NCI-H146 treated with DMSO at 0.1 percent for 48 hours (cell line): ENCODE data around the gene RAD50.
"Not testable (repeated sequence)": the region's sequence is repeated elsewhere in the genome, so short reads cannot be mapped to it uniquely, and the experiment has no call there.

Experiments used
- DNase-seq: peaks from one replicate; lab custom pipeline; 2025; ENCODE audit not compliant: unreplicated experiment; lab: John Stamatoyannopoulos, UW

The RAD50 gene

DNA sequence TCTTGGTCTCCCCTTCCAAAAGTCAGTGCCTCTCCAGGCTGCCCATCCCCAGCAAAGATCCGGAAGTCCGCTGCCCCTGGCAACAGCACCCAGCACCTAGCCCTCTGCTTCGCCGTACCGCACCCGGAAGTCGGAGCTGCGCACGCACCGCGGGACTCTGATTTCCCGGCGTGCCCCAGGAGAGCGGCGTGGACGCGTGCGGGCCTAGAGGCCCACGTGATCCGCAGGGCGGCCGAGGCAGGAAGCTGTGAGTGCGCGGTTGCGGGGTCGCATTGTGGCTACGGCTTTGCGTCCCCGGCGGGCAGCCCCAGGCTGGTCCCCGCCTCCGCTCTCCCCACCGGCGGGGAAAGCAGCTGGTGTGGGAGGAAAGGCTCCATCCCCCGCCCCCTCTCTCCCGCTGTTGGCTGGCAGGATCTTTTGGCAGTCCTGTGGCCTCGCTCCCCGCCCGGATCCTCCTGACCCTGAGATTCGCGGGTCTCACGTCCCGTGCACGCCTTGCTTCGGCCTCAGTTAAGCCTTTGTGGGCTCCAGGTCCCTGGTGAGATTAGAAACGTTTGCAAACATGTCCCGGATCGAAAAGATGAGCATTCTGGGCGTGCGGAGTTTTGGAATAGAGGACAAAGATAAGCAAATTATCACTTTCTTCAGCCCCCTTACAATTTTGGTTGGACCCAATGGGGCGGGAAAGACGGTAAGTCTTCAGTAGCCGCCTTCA lies at the start of gene RAD50:
Gene RAD50, plus strand, starts transcription at position 215 of the 715 bp plus-strand sequence. Its CDS starts 348 bp downstream, at position 563.
- DNase-seq: peak; percentile 83

DNA sequence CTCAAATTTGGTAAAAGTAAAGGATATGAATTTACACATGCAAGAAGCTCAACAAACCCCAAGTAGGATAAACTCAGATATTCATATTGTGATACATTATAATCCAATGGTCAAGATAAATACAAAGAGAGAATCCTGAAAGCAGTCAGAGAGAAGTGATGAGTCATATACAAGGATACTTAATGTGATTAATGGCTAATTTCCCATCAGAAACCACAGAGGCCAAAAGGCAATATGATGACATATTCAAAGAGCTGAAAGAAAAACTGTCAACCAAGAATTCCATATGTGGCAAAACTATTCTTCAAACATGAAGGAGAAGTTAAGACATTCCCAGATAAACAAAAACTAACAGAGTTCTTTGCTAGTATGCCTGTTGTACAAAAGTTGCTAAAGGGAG lies 46.7 kb upstream of the RAD50 start:
- DNase-seq: no peak

DNA sequence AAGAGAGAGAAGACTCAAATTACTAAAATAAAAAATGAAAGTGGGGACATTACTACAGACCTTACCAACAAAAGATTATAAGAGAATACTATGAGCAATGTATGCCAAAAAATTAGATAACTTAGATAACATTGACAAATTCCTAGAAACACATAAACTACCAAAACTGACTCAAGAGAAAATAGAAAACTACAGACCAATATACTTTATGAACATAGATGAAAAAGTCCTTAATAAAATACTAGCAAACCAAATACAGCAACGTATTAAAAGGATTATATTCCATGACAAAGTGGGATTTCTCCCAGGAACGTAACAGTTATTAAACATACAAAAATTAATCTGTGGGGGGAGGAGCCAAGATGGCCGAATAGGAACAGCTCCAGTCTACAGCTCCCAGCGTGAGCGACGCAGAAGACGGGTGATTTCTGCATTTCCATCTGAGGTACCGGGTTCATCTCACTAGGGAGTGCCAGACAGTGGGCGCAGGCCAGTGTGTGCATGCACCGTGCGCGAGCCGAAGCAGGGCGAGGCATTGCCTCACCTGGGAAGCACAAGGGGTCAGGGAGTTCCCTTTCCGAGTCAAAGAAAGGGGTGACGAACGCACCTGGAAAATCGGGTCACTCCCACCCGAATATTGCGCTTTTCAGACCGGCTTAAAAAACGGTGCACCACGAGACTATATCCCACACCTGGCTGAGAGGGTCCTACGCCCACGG lies 43.0 kb upstream of the RAD50 start:
- not testable (repeated sequence) for DNase-seq

- not testable (repeated sequence) for DNase-seq
Measured at GRCh38 chr5:132522067-132522466, 34.7 kb upstream of the RAD50 start.

DNA sequence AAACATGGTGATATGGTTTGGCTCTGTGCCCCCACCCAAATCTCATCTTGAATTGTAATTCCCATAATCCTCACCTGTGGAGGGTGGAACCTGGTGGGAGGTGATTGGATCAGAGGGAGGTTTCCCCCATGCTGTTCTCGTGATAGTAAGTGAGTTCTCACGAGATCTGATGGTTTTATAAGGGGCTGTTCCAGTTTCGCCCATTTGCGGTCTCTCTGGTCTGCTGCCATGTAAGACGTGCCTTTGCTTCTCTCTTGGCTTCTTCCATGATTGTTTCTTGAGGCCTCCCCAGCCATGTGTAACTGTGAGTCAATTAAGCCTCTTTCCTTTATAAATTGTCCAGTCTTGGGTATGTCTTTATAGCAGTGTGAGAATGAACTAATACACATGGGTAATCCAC lies 31.9 kb upstream of the RAD50 start:
- DNase-seq: not testable (repeated sequence)

- no peak for DNase-seq
Measured at GRCh38 chr5:132525299-132525724, 31.5 kb upstream of the RAD50 start.

- DNase-seq: peak; percentile 25
Measured at GRCh38 chr5:132526290-132526973, 30.3 kb upstream of the RAD50 start.

- no peak for DNase-seq
Measured at GRCh38 chr5:132526974-132527564, 29.7 kb upstream of the RAD50 start.

DNA sequence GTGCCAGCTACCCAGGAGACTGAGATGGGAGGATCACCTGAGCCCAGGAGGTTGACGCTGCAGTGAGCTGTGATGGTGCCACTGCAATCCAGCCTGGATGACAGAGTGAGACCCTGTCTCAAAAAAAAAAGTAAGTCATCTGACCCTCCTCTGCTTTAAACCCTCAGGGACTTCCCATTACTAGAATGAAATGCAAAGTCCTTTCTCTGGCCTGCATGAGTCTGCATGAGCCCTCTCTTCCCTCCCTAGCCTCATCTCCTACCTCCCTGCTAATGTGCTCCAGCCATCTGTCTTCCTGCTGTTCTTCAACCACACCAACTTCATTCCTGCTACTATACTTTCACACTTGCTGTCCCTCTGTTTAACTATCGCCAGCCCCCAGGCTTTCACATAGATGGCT lies 28.8 kb upstream of the RAD50 start:
- DNase-seq: no peak

GRCh38 chr5:132528866-132529634 lies 27.7 kb upstream of the RAD50 start:
- DNase-seq: no peak

DNA sequence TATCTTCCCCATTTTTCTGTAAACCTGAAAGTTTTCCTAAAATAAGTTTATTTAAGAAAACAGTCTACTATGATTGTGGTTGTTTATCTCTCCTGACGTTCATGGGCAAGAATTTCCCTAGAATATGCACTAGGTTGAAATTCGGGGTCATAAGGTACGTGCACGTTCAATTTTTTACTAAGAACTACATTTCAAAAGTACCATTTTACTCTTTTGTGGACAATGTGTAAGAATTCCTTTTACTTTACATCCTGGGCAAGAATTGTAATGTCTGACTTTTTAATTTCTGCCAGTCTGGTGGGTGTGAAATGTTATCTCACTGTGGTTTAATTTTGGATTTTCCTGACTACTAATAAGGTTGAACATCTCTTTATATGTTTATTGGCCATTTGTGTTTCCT lies 25.8 kb upstream of the RAD50 start:
- no peak for DNase-seq

- no peak for DNase-seq
Measured at GRCh38 chr5:132539716-132540115, 17.1 kb upstream of the RAD50 start.

DNA sequence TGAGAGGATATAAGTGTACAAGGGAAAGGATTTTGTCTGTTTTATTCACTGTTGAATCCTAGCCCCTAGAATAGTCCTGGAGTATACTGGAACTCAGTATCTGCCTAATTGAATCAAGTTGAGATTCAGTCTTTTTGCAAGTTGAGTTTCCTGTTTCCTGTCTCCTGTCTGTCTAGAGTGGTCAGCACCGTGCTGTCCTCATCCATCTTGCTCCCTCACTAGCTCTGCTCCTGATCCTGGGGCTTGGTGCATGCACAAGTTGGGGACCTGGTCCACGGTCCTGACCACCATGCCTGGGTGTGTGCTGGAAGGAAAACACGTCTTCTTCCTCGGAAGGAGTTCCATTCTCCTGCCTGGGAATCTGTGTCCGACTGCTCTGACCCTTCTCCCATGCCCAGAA lies 16.6 kb upstream of the RAD50 start:
- DNase-seq: no peak

- DNase-seq: no peak
Measured at GRCh38 chr5:132540764-132541163, 16.0 kb upstream of the RAD50 start.

DNA sequence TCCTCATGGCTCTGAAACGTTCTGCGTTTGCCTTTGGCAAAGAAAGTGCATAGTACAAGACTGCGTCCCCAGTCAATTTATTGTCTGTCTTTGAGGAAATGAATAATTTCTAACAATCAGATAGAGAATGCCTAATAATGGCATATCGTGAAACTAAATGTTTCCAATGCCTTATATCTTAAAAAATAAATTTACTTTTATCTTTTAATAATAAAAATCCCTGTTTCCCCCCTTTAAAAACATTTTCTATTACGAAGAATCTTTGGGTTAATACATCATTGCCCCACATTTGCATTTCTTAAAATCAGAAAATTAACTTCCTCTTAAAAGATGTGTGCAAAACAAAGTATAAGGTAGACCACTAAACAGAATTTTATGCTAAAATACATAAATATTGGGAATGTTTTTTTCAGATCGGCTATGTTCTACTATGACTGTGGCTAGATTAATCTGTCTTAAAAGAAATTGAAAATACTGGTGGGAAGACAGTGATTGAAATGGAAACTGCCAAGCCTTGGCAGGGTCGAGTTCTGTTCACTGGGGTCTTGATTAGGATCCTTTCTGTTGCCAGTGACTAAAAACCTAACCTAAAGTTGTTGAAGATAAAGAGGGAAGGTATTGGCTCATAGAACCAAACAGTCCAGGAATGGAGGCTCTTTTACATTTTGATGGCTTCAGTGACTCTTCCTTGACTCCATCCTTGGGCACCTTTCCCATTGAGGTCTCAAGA lies 13.1 kb upstream of the RAD50 start, which contains the start of gene IL5:
Gene IL5, minus strand, starts transcription at position 51 of the 730 bp plus-strand sequence. Its CDS starts 44 bp downstream, at position 7.
- no peak for DNase-seq

- no peak for DNase-seq
Measured at GRCh38 chr5:132546108-132546507, 10.7 kb upstream of the RAD50 start.

GRCh38 chr5:132547269-132547668 lies 9.5 kb upstream of the RAD50 start:
- no peak for DNase-seq

- not testable (repeated sequence) for DNase-seq
Measured at GRCh38 chr5:132548834-132549233, 7.9 kb upstream of the RAD50 start.

- no peak for DNase-seq
Measured at GRCh38 chr5:132549576-132549975, 7.2 kb upstream of the RAD50 start.
